Subcutaneous adipose tissue (tissue), 4 donors: Measurements from ENCODE around the gene PBXIP1. TPM values are rescaled to one million over a fixed set of nuclear protein-coding genes. Genes with fewer than 3 reads are reported as not detected.

ENCODE experiments used
- CTCF ChIP-seq: fragments of 450-650 bp; IDR thresholded peaks from one replicate; pipeline ENCODE4 v1.5.1; 2016; ENCODE audit warnings: low read depth, mild to moderate bottlenecking, control low read depth, antibody characterized with exemption, moderate library complexity
- small RNA-seq: library from RNA; depleted of rRNA; stranded (forward); fragments of <200 nt; gene quantifications from one replicate; pipeline ENCODE3, GENCODE V24; 2016
- total RNA-seq, 4 donors: library from RNA; depleted of rRNA; stranded (reverse); fragments of >200 nt; gene quantifications; one replicate each; pipeline ENCODE4 v1.1.0, GENCODE V29; 2016

PBXIP1 gene
- total RNA-seq, 4 donors from 2014 or later = 34.9 to 177 (median 91.0) TPM

GRCh38 chr1:154899041-154899440 lies 56.9 kb downstream of the PBXIP1 start:
- no peak for TF ChIP-seq CTCF

GRCh38 chr1:154896771-154897286 lies 59.1 kb downstream of the PBXIP1 start:
- no peak for TF ChIP-seq CTCF

- TF ChIP-seq CTCF = no peak
These were observed 60.1 kb downstream of the PBXIP1 start for GRCh38 chr1:154895798-154896197.

Small RNAs within 50 kb of the gene (small RNA-seq; reads per million reads assigned to genes)
- gene MIR4258 (not detected), gene RF00017 (not detected)

Other genes with a start within 250 kb of the PBXIP1 start
- gene KCNN3, start 85.8 kb downstream of the PBXIP1 start, total RNA-seq = under 1 TPM; under 0.01 to 0.57 (median 0.08) TPM
- 10 to 100 TPM; 11.6 to 22.4 (median 14.4) TPM for gene PMVK, start 19.4 kb downstream of the PBXIP1 start, total RNA-seq
- gene PYGO2, start 5.7 kb upstream of the PBXIP1 start, total RNA-seq = 10 to 100 TPM; 13.4 to 23.9 (median 14.8) TPM
- 100 to 1,000 TPM in 2 of 4 donors, 10 to 100 TPM in 2; 87.1 to 171 (median 102) TPM for gene SHC1, start 14.6 kb upstream of the PBXIP1 start, total RNA-seq
- gene CKS1B, start 18.6 kb upstream of the PBXIP1 start, total RNA-seq = 10 to 100 TPM; 40.3 to 77.4 (median 51.2) TPM
- gene FLAD1, start 27.2 kb upstream of the PBXIP1 start, total RNA-seq = 10 to 100 TPM; 23.5 to 25.9 (median 24.7) TPM
- not detected for gene LENEP, start 37.5 kb upstream of the PBXIP1 start, total RNA-seq
- gene ZBTB7B, start 46.7 kb upstream of the PBXIP1 start, total RNA-seq = 10 to 100 TPM; 23.5 to 74.0 (median 30.8) TPM
- 1 to 10 TPM in 2 of 4 donors, under 1 TPM in 1, not detected in 1; 0.34 to 3.7 (median 2.6) TPM for gene DCST2, start 77.7 kb upstream of the PBXIP1 start, total RNA-seq
- gene DCST1, start 77.7 kb upstream of the PBXIP1 start, total RNA-seq = not detected
- 100 to 1,000 TPM in 2 of 4 donors, 10 to 100 TPM in 2; 61.4 to 189 (median 87.5) TPM for gene ADAM15, start 95.2 kb upstream of the PBXIP1 start, total RNA-seq
- gene EFNA4, start 107.6 kb upstream of the PBXIP1 start, total RNA-seq = 1 to 10 TPM; 2.8 to 5.3 (median 3.7) TPM
- 1 to 10 TPM in 2 of 4 donors, under 1 TPM in 1, not detected in 1; 0.44 to 3.7 (median 1.7) TPM for gene EFNA3, start 122.7 kb upstream of the PBXIP1 start, total RNA-seq
- gene EFNA1, start 171.8 kb upstream of the PBXIP1 start, total RNA-seq = 10 to 100 TPM; 12.4 to 32.6 (median 16.8) TPM
- 10 to 100 TPM; 21.2 to 34.2 (median 23.7) TPM for gene SLC50A1, start 179.8 kb upstream of the PBXIP1 start, total RNA-seq
- 100 to 1,000 TPM in 1 of 4 donors, 10 to 100 TPM in 3; 61.4 to 120 (median 71.2) TPM for gene DPM3, start 184.4 kb upstream of the PBXIP1 start, total RNA-seq
- gene KRTCAP2, start 217.2 kb upstream of the PBXIP1 start, total RNA-seq = 100 to 1,000 TPM in 1 of 4 donors, 10 to 100 TPM in 3; 65.0 to 155 (median 81.9) TPM
- gene TRIM46, start 217.8 kb upstream of the PBXIP1 start, total RNA-seq = under 1 TPM in 3 of 4 donors, not detected in 1; 0.51 to 0.75 (median 0.66) TPM